ENCODE results near the gene TOR1B.

- TF ChIP-seq POLR2A (IDR thresholded peaks at IDR 0.05) (no peak), CTCF (IDR thresholded peaks at IDR 0.05) (no peak)
These were observed 37.0 kb downstream of the TOR1B start for GRCh38 chr9:129840034-129840433.

All from esophagus squamous epithelium (tissue), 4 donors.